Measurements from ENCODE around the gene ZBTB7B.

ZBTB7B gene

GRCh38 chr1:155062702-155063411, 60.3 kb downstream of the ZBTB7B start:
- DNase-seq: peak; percentile 17

GRCh38 chr1:155063550-155064110, 61.0 kb downstream of the ZBTB7B start, which contains the start of gene EFNA4:
Gene EFNA4, plus strand, starts transcription at chr1:155063740. Its CDS starts 84 bp downstream, at chr1:155063824.
- peak; percentile 30 for DNase-seq

DNA sequence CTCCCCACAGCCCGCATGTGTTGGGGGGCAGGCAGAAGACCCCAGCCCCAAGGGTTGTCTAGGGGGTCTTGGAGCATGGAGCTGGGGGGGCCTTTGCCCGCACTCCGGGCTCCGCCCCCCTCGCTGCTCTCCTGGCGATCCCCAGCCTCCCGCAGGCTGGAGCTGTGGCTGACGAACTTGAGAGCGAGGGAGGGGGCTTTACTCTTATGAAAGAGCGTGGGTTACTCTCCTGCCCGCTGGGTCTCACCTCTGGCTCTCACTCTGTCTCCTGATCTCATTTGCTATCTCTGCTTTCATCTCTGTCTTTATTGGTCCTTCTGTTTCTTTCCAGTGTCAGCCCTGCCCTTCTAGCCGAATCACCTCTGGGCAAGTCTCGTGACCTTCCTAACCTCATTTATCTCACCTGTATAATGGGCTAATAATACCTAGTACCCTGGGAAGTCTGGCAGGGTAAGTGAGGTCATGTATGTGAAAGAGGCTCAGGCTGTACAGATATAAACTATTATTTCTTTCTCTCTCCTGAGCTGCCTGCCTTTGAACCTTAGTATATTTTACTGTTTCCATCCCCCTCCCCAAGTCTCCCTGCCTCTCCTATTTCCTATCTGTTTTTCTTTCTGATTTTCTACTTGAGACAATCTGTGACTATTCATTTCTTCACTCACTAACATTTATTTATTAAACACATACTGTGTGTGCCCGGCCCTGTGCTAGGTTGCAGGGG, 61.7 kb downstream of the ZBTB7B start:
- peak; percentile 15 for DNase-seq

DNA sequence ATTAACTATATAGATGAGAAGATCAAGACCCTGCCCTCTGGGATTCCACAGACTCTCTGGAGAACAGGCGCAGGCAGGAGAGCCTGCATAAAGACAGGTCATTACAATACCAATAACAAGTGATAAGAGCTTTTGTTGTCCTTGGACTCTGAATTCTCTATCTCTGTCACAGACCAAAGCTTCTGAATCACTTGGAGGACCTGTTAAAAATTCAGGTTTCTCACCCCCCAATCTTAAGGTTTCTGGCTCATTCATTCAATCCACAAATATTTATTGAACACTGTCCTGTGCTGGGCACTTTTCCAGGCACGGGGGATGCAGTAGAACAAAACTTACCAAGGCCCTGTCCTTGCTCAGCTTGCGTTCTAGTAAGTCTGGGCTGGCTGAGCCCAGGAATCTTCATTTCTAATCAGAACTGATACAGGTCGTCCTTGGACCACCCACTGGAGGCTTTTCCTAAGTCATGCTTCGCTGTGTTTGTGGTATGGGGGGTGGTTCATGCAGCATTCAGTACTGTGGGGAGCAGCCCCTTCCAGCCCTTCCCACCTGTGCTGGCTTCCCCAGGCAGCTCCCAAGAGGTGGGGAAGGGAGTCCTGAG, 62.3 kb downstream of the ZBTB7B start:
- DNase-seq: no peak

DNA sequence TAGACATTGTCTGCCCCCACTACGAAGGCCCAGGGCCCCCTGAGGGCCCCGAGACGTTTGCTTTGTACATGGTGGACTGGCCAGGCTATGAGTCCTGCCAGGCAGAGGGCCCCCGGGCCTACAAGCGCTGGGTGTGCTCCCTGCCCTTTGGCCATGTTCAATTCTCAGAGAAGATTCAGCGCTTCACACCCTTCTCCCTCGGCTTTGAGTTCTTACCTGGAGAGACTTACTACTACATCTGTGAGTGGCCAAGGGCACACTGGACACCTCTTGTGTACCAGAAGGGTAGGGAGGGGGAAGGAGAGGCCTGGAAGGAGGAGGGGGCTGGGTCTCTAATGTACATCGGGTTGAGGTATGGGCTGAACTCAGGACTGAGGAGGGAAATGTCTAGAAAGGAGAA, 64.2 kb downstream of the ZBTB7B start:
- DNase-seq: no peak

Data from NCI-H146 (cell line).